GM21786 (cell line): ENCODE results near the gene POT1.

Experiments used
- ATAC-seq: cut with Tn5 transposase; IDR thresholded peaks from one replicate; pipeline ENCODE4 v1.9.1; 2021; ENCODE audit not compliant: unreplicated experiment

Gene POT1

GRCh38 chr7:124773938-124774337, 155.7 kb downstream of the POT1 start:
- ATAC-seq = no peak

GRCh38 chr7:124773339-124773738, 156.3 kb downstream of the POT1 start:
- ATAC-seq = no peak
